CD4-positive, alpha-beta memory T cell (primary cell): ENCODE results near the gene GNAS-AS1. TPM values are rescaled to one million over a fixed set of nuclear protein-coding genes. Genes with fewer than 3 reads are reported as not detected.
A peak's percentile ranks its signal among the peaks of the same experiment; 100 is the strongest.

Experiments used
- CTCF ChIA-PET: fragments of 350-600 bp; sonication (Branson Sonifier 250); formaldehyde crosslinking; loops from one replicate; lab custom pipeline; 2021; ENCODE audit warnings: inconsistent platforms; ENCODE audit not compliant: partially characterized antibody; lab: Charles Lee
- POLR2A ChIA-PET: fragments of 350-600 bp; sonication (Branson Sonifier 250); formaldehyde crosslinking; loops from one replicate; lab custom pipeline; 2021; ENCODE audit not compliant: partially characterized antibody; lab: Charles Lee
- DNase-seq, 5 donors: peaks; one replicate each; pipeline versions ENCODE4 v3.0.0 to v3.0.0-alpha.2; 2020 to 2022; ENCODE audit warnings: mixed read lengths in 1 of 5
- H3K27ac ChIP-seq: one replicate; pipeline ENCODE4 v1.7.0; 2013; ENCODE audit warnings: low read depth, low read length
- H3K27me3 ChIP-seq: 2 replicates; pipeline ENCODE4 v1.7.0; 2013; ENCODE audit warnings: mild to moderate bottlenecking, low read length, moderate library complexity; ENCODE audit not compliant: insufficient read depth
- H3K36me3 ChIP-seq: 2 replicates; pipeline ENCODE4 v1.7.0; 2013; ENCODE audit warnings: mild to moderate bottlenecking, low read length, moderate library complexity; ENCODE audit not compliant: insufficient read depth
- H3K4me1 ChIP-seq: 2 replicates; pipeline ENCODE4 v1.7.0; 2013; ENCODE audit warnings: mild to moderate bottlenecking, low read length, moderate library complexity; ENCODE audit not compliant: insufficient read depth
- H3K4me3 ChIP-seq, 2 donors: one replicate each; pipeline ENCODE4 v1.7.0; 2013; ENCODE audit warnings: low read length in 2 of 2, mild to moderate bottlenecking in 1 of 2
- H3K9me3 ChIP-seq, 2 donors: one replicate each; pipeline ENCODE4 v1.7.0; 2013; ENCODE audit warnings: low read length in 2 of 2, control low read depth in 1 of 2; ENCODE audit not compliant: control insufficient read depth in 1 of 2
- H3K27ac Mint-ChIP-seq, 7 donors: one replicate each; pipeline ENCODE4 v1.8.0; 2020 to 2021; ENCODE audit warnings: mixed read lengths in 7 of 7, mild to moderate bottlenecking in 6 of 7, inconsistent platforms in 3 of 7, moderate library complexity in 3 of 7
- H3K27me3 Mint-ChIP-seq, 2 donors: one replicate each; pipeline ENCODE4 v1.8.0; 2020 to 2021; ENCODE audit warnings: mixed read lengths in 2 of 2
- H3K36me3 Mint-ChIP-seq, 2 donors: one replicate each; pipeline ENCODE4 v1.8.0; 2020 to 2021; ENCODE audit warnings: mixed read lengths in 2 of 2, inconsistent platforms in 1 of 2, mild to moderate bottlenecking in 1 of 2
- H3K4me1 Mint-ChIP-seq, 4 donors: one replicate each; pipeline ENCODE4 v1.8.0; 2020 to 2021; ENCODE audit warnings: mixed read lengths in 4 of 4, mild to moderate bottlenecking in 1 of 4
- H3K4me3 Mint-ChIP-seq, 8 donors: one replicate each; pipeline ENCODE4 v1.8.0; 2020 to 2021; ENCODE audit warnings: mixed read lengths in 8 of 8, mild to moderate bottlenecking in 7 of 8, moderate library complexity in 6 of 8, inconsistent platforms in 3 of 8
- H3K9me3 Mint-ChIP-seq, 8 donors: one replicate each; pipeline ENCODE4 v1.8.0; 2020 to 2021; ENCODE audit warnings: mixed read lengths in 8 of 8, mild to moderate bottlenecking in 5 of 8, inconsistent platforms in 3 of 8, moderate library complexity in 1 of 8
- intact Hi-C: fragments of 100-400 bp; cut with micrococcal nuclease; formaldehyde crosslinking; loops from one replicate; pipeline ENCODE4 v1.15.1; 2023
- polyA plus RNA-seq, 2 donors: library from polyadenylated mRNA; unstranded; fragments of 300-500 nt; fragmentation: Illumina TruSeq; gene quantifications; one replicate each; pipeline ENCODE4 v1.2.3, GENCODE V29; 2021
- total RNA-seq, 2 experiments: library from RNA; stranded (reverse); gene quantifications; one replicate each; pipeline ENCODE4 v1.2.3, GENCODE V29; 2021

The GNAS-AS1 gene
- total and polyA plus RNA-seq, 4 experiments from 2014 or later: 0.94 to 1.1 TPM; not detected in 2

DNA sequence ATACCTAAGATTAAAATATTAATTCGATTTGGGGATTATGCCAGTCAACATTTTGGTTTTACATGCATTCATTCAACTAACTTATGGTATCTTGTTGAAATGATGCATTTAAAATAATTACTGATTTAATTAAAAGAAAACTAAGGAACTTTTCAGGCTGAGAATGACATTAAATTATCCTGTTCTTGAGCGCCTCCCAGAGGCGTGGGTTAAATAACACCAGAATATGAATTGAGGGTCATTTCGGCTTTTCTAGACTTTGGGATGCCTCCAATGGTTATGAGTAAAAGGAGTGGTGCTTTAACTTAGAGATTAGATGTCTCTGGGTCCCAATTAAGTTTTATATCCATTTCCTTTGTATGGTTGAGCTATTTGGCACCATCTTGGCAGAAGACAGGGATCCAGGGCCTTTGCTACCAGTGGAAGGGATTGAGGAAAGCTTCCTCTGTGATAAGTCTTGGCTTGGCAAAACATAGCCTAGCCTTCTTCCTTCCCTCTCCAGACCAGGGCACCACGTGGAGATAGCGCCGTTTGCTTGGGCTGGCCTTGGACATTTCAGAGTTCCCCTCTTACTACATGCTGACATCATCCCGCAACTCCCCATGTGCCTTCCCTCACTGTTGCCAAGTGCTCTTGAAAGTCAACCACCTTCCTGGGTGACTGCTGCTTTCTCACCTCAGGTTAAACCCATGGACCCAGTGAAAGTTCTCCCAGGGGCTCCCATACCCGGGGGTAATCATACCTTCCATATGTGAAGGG, 30.5 kb upstream of the GNAS-AS1 start:
- no peak overlapping the region for H3K27ac ChIP-seq
- no peaks in the 10 kb centered on the region for H3K9me3 ChIP-seq
- ChIA-PET POLR2A (no interaction called here), CTCF (interaction anchor here (1.3 to 1.6 kb wide), 2 partner anchors 8 to 10 kb away, joined by 3 read pairs; no protein-coding TSS in a partner anchor)
- H3K4me1 ChIP-seq: peaks cover 13% of the 10 kb centered on the region
- peaks cover 8 to 16% (median 14%) of the 10 kb centered on the region in 4 donors for H3K4me1 Mint-ChIP-seq
- H3K4me3 ChIP-seq: no peak overlapping the region
- no peak overlapping the region for H3K27ac Mint-ChIP-seq
- intact Hi-C loops: no loop called here
- no peaks in the 10 kb centered on the region for H3K36me3 Mint-ChIP-seq
- H3K27me3 ChIP-seq: no peaks in the 10 kb centered on the region
- no peak for DNase-seq
- no peaks in the 10 kb centered on the region for H3K27me3 Mint-ChIP-seq
- H3K4me3 Mint-ChIP-seq: no peak overlapping the region
- no peaks in the 10 kb centered on the region for H3K36me3 ChIP-seq
- H3K9me3 Mint-ChIP-seq: no peaks in the 10 kb centered on the region

DNA sequence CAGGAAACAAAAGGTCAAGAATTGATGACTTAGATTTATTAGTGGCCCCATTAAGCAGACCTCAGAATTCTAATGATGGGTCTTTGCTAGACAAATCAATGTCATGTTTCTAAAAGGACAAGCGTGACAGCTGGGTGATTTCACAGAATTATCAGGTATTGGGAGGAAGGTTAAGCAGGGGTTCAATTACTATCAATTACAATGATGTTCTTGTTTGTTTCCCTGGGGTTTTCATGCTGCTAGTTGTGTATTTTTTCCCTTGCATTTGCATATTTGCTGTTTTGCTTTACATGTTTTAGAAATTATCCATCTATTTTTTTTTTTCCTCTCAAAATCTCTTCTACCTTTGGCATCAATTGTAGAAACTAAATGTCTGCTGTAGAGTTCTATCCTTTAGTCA, 29.7 kb upstream of the GNAS-AS1 start:
- CTCF ChIA-PET: no interaction called here
- peaks cover 8 to 16% (median 13%) of the 10 kb centered on the region in 4 donors for H3K4me1 Mint-ChIP-seq

GRCh38 chr20:58878399-58878798, 27.7 kb upstream of the GNAS-AS1 start:
- Histone ChIP-seq H3K9me3 (no peaks in the 10 kb centered on the region), H3K4me1 (peaks cover 13% of the 10 kb centered on the region), H3K27me3 (no peaks in the 10 kb centered on the region), H3K27ac (no peak overlapping the region), H3K4me3 (no peak overlapping the region), H3K36me3 (no peaks in the 10 kb centered on the region)
- intact Hi-C loops: no loop called here
- ChIA-PET CTCF (interaction anchor here (0.7 to 1.4 kb wide), 2 partner anchors 8 to 11 kb away, joined by 3 to 5 read pairs; no protein-coding TSS in a partner anchor), POLR2A (interaction anchor here (0.9 to 1.3 kb wide), 3 partner anchors 9 to 226 kb away, joined by 3 to 4 read pairs (median 3); no protein-coding TSS in a partner anchor)
- DNase-seq: no peak
- Mint-ChIP-seq H3K36me3 (no peaks in the 10 kb centered on the region), H3K27ac (peak overlapping the region in 6 of 7 donors; percentile 35 to 85 (median 60)), H3K4me1 (peaks cover 8 to 16% (median 13%) of the 10 kb centered on the region in 4 donors), H3K4me3 (peak overlapping the region in 1 of 8 donors; percentile 2), H3K27me3 (no peaks in the 10 kb centered on the region), H3K9me3 (no peaks in the 10 kb centered on the region)

More for the DNA sequence above, 29.7 kb upstream of the GNAS-AS1 start:
- H3K27me3 Mint-ChIP-seq: no peaks in the 10 kb centered on the region
- Histone ChIP-seq H3K4me1 (peaks cover 13% of the 10 kb centered on the region), H3K4me3 (no peak overlapping the region), H3K27ac (no peak overlapping the region), H3K36me3 (no peaks in the 10 kb centered on the region), H3K27me3 (no peaks in the 10 kb centered on the region), H3K9me3 (no peaks in the 10 kb centered on the region)
- no peak for DNase-seq
- no peaks in the 10 kb centered on the region for H3K9me3 Mint-ChIP-seq
- H3K4me3 Mint-ChIP-seq: no peak overlapping the region
- POLR2A ChIA-PET: no interaction called here
- intact Hi-C loops: no loop called here
- H3K27ac Mint-ChIP-seq: peak overlapping the region in 2 of 7 donors; percentile 31 to 33
- H3K36me3 Mint-ChIP-seq: no peaks in the 10 kb centered on the region

- Mint-ChIP-seq H3K4me3 (peak overlapping the region in 3 of 8 donors; percentile 9 to 43 (median 21)), H3K27me3 (no peaks in the 10 kb centered on the region), H3K36me3 (no peaks in the 10 kb centered on the region), H3K9me3 (no peaks in the 10 kb centered on the region), H3K27ac (peak overlapping the region; percentile 35 to 85 (median 66)), H3K4me1 (peaks cover 8 to 16% (median 13%) of the 10 kb centered on the region in 4 donors)
- Histone ChIP-seq H3K9me3 (no peaks in the 10 kb centered on the region), H3K4me3 (no peak overlapping the region), H3K27ac (no peak overlapping the region), H3K27me3 (no peaks in the 10 kb centered on the region), H3K36me3 (no peaks in the 10 kb centered on the region), H3K4me1 (peaks cover 13% of the 10 kb centered on the region)
- POLR2A ChIA-PET: interaction anchor here (0.9 to 1.3 kb wide), 3 partner anchors 9 to 225 kb away, joined by 3 to 4 read pairs (median 3); no protein-coding TSS in a partner anchor
- CTCF ChIA-PET: interaction anchor here (1.4 kb wide), 1 partner anchor 10 kb away, joined by 5 read pairs; no protein-coding TSS in a partner anchor
- DNase-seq: peak in 1 of 5 donors; percentile 26
- intact Hi-C loops: no loop called here
Measured at GRCh38 chr20:58877976-58878360, 27.3 kb upstream of the GNAS-AS1 start.

DNA sequence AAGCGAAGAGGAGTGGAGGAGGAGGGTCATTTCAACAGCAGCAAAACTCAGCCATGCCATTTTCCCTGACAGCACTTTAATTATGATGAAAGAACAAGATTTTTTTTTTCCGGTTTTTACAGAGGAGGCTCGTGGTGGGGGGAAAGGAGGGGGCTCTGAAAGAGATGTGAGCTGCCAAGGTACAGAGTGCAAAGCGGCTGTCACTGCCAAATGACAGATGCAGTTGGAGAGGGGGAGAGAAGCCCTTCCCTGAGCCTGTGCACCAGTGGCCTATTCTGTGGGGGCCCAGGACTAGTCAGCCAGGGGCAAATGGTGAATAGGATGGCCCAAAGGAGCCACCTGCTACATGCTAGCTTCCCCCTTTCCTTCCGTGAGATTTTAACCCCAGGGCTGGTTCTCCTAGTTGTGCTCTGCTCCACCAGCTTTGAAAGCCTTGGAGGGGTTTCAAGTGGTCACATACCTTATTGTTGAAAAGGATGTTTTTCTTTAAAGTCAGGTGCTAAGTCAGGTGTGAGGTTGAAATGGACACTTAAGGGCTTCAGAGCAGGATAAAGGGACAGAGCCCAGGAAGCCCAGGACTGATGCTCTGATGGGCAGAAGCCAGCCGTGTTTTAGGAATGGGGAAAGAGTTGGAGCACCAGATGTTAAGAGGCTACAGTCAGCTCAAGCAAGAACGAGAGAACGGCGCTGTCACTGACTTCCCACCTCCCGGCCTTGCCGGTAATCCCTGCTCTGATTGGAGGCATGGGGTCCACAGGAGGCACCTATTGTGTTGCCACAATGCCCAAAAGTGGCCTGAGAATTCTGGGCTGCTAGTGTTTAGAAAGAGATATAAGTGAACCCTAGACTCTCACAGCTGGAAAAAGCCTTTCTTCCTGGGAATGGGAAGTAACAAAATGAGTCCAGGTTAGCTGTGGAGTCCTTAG, 26.6 kb upstream of the GNAS-AS1 start:
- ChIA-PET POLR2A (interaction anchor here (0.9 to 3.1 kb wide), 5 partner anchors 10 to 225 kb away, joined by 3 to 8 read pairs (median 4); partner anchors contain the start of gene ATP5F1E), CTCF (interaction anchor here (0.8 to 1.1 kb wide), 3 partner anchors 10 to 330 kb away, joined by 3 to 5 read pairs (median 3); no protein-coding TSS in a partner anchor)
- DNase-seq: no peak
- Histone ChIP-seq H3K4me1 (peaks cover 13% of the 10 kb centered on the region), H3K4me3 (no peak overlapping the region), H3K27ac (no peak overlapping the region), H3K36me3 (no peaks in the 10 kb centered on the region), H3K27me3 (no peaks in the 10 kb centered on the region), H3K9me3 (no peaks in the 10 kb centered on the region)
- no peaks in the 10 kb centered on the region for H3K9me3 Mint-ChIP-seq
- H3K36me3 Mint-ChIP-seq: no peaks in the 10 kb centered on the region
- intact Hi-C loops: no loop called here
- no peaks in the 10 kb centered on the region for H3K27me3 Mint-ChIP-seq
- peaks cover 8 to 16% (median 13%) of the 10 kb centered on the region in 4 donors for H3K4me1 Mint-ChIP-seq
- H3K27ac Mint-ChIP-seq: peak overlapping the region in 6 of 7 donors; percentile 35 to 85 (median 63)
- peak overlapping the region in 3 of 8 donors; percentile 9 to 43 (median 21) for H3K4me3 Mint-ChIP-seq

GRCh38 chr20:58876437-58876836, 25.7 kb upstream of the GNAS-AS1 start:
- Mint-ChIP-seq H3K36me3 (no peaks in the 10 kb centered on the region), H3K27me3 (no peaks in the 10 kb centered on the region), H3K4me1 (peaks cover 8 to 16% (median 13%) of the 10 kb centered on the region in 4 donors), H3K4me3 (no peak overlapping the region), H3K9me3 (no peaks in the 10 kb centered on the region), H3K27ac (peak overlapping the region in 1 of 7 donors; percentile 74)
- Histone ChIP-seq H3K27me3 (no peaks in the 10 kb centered on the region), H3K36me3 (no peaks in the 10 kb centered on the region), H3K9me3 (no peaks in the 10 kb centered on the region), H3K4me1 (peaks cover 13% of the 10 kb centered on the region), H3K27ac (no peak overlapping the region), H3K4me3 (no peak overlapping the region)
- POLR2A ChIA-PET: interaction anchor here (1.2 to 3.1 kb wide), 2 partner anchors 13 to 156 kb away, joined by 4 to 8 read pairs; partner anchors contain the start of gene ATP5F1E
- DNase-seq: no peak
- CTCF ChIA-PET: interaction anchor here (0.8 to 0.9 kb wide), 2 partner anchors 11 to 331 kb away, joined by 3 read pairs; no protein-coding TSS in a partner anchor
- intact Hi-C loops: no loop called here
